ENCODE data around the gene C20orf173. TPM values are rescaled to one million over a fixed set of nuclear protein-coding genes. Genes with fewer than 3 reads are reported as not detected.
"Not testable (repeated sequence)": the region's sequence is repeated elsewhere in the genome, so short reads cannot be mapped to it uniquely, and the experiment has no call there.

The C20orf173 gene
- total RNA-seq, 1 donor from 2014 or later, result not detected

DNA sequence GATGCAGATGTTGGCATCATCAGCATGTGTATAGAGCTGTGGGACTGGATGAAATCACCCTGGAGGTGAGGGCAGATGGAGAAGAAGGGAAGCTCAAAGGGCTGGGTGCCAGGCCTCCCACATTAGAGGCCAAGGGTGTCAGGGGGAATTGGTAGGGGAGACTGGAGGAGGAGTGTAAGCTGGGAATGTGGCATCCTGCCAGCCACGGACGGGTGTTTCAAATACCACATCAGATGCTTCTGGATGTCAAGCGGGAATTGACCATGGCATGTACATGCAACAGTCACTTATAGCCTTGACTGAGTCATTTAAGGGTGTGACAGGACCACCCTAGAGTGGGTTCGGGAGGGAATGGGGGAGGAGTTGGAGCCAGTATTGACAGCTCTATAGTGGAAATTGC, 22.1 kb upstream of the C20orf173 start:
- Histone ChIP-seq H3K27ac (ENCODE audit: low read depth, low read length) (no peak overlapping the region), H4K20me1 (ENCODE audit: insufficient read depth, low read length) (peaks cover 30% of the 10 kb centered on the region), H3K4me3 (ENCODE audit: insufficient read depth, low read depth, low read length) (no peak overlapping the region), H3K9ac (ENCODE audit: low read length) (no peak overlapping the region), H3K9me3 (ENCODE audit: insufficient read depth, low read depth, low read length) (no peaks in the 10 kb centered on the region), H3K27me3 (ENCODE audit: insufficient read depth, low read length) (no peaks in the 10 kb centered on the region), H3K4me2 (ENCODE audit: low read length) (no peak overlapping the region), H3K36me3 (ENCODE audit: insufficient read depth, low read length) (peaks cover 36% of the 10 kb centered on the region), H3K4me1 (ENCODE audit: insufficient read depth, low read length) (no peaks in the 10 kb centered on the region), H3K79me2 (ENCODE audit: insufficient read depth, low read length) (no peaks in the 10 kb centered on the region), H2AFZ (ENCODE audit: low read depth, low read length) (no peak overlapping the region)
- DNase-seq (ENCODE audit: low read depth) (peak; percentile 8), FAIRE-seq (no peak)
- no peak overlapping the region for H3K4me3 Mint-ChIP-seq (ENCODE audit: unreplicated experiment)
- H3K27ac Mint-ChIP-seq (ENCODE audit: unreplicated experiment), result no peak overlapping the region
- no peaks in the 10 kb centered on the region for H3K27me3 Mint-ChIP-seq (ENCODE audit: low read depth, unreplicated experiment)
- H3K4me1 Mint-ChIP-seq (ENCODE audit: low read depth, unreplicated experiment), result peaks cover 3% of the 10 kb centered on the region
- TF ChIP-seq, protein P1, sequence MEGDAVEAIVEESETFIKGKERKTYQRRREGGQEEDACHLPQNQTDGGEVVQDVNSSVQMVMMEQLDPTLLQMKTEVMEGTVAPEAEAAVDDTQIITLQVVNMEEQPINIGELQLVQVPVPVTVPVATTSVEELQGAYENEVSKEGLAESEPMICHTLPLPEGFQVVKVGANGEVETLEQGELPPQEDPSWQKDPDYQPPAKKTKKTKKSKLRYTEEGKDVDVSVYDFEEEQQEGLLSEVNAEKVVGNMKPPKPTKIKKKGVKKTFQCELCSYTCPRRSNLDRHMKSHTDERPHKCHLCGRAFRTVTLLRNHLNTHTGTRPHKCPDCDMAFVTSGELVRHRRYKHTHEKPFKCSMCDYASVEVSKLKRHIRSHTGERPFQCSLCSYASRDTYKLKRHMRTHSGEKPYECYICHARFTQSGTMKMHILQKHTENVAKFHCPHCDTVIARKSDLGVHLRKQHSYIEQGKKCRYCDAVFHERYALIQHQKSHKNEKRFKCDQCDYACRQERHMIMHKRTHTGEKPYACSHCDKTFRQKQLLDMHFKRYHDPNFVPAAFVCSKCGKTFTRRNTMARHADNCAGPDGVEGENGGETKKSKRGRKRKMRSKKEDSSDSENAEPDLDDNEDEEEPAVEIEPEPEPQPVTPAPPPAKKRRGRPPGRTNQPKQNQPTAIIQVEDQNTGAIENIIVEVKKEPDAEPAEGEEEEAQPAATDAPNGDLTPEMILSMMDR (IDR thresholded peaks at IDR 0.05; ENCODE audit: insufficient read depth, low read depth, low read length), result no peak
- no peak for TF ChIP-seq EZH2 (IDR thresholded peaks at IDR 0.05; ENCODE audit: insufficient read depth, low read length)
- no peaks in the 10 kb centered on the region for H3K9me3 Mint-ChIP-seq (ENCODE audit: unreplicated experiment)
- H3K36me3 Mint-ChIP-seq (ENCODE audit: low read depth, unreplicated experiment), result peaks cover 33% of the 10 kb centered on the region

DNA sequence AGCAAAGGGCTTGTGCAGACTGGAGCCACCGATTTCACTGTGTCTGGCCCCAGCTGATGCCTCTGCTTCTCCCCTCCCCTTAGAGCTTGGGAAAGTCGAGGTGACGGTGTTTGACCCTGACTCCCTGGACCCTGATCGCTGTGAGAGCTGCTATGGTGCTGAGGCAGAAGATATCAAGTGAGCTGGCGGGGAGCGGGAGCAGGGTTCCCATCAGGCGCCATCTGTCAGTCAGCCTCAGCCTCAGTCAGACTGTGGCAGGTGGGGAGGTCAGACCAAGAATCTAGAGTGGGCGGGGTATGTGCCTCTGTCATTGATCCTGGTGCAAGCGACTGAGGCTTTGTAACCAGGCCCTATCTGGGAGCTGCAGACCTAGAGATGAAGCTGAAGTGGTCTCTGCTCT, 17.9 kb upstream of the C20orf173 start:
- no peak for FAIRE-seq
- H3K27ac Mint-ChIP-seq (ENCODE audit: unreplicated experiment), result no peak overlapping the region
- no peak overlapping the region for H3K4me2 ChIP-seq (ENCODE audit: low read length)
- H3K79me2 ChIP-seq (ENCODE audit: insufficient read depth, low read length), result peaks cover 6% of the 10 kb centered on the region
- peaks cover 31% of the 10 kb centered on the region for H3K36me3 ChIP-seq (ENCODE audit: insufficient read depth, low read length)
- H3K27me3 Mint-ChIP-seq (ENCODE audit: low read depth, unreplicated experiment), result no peaks in the 10 kb centered on the region
- no peak for TF ChIP-seq EZH2 (IDR thresholded peaks at IDR 0.05; ENCODE audit: insufficient read depth, low read length)
- TF ChIP-seq, protein P1 (IDR thresholded peaks at IDR 0.05; ENCODE audit: insufficient read depth, low read depth, low read length), result no peak
- peaks cover 13% of the 10 kb centered on the region for H4K20me1 ChIP-seq (ENCODE audit: insufficient read depth, low read length)
- H3K27me3 ChIP-seq (ENCODE audit: insufficient read depth, low read length), result no peaks in the 10 kb centered on the region
- no peaks in the 10 kb centered on the region for H3K4me1 Mint-ChIP-seq (ENCODE audit: low read depth, unreplicated experiment)
- H3K4me3 Mint-ChIP-seq (ENCODE audit: unreplicated experiment), result no peak overlapping the region
- H3K4me1 ChIP-seq (ENCODE audit: insufficient read depth, low read length), result peaks cover 5% of the 10 kb centered on the region
- no peaks in the 10 kb centered on the region for H3K9me3 Mint-ChIP-seq (ENCODE audit: unreplicated experiment)
- H3K36me3 Mint-ChIP-seq (ENCODE audit: low read depth, unreplicated experiment), result peaks cover 20% of the 10 kb centered on the region
- no peak for DNase-seq (ENCODE audit: low read depth)
- no peak overlapping the region for H3K9ac ChIP-seq (ENCODE audit: low read length)
- no peak overlapping the region for H2AFZ ChIP-seq (ENCODE audit: low read depth, low read length)
- H3K27ac ChIP-seq (ENCODE audit: low read depth, low read length), result no peak overlapping the region
- no peak overlapping the region for H3K4me3 ChIP-seq (ENCODE audit: insufficient read depth, low read depth, low read length)
- no peaks in the 10 kb centered on the region for H3K9me3 ChIP-seq (ENCODE audit: insufficient read depth, low read depth, low read length)

DNA sequence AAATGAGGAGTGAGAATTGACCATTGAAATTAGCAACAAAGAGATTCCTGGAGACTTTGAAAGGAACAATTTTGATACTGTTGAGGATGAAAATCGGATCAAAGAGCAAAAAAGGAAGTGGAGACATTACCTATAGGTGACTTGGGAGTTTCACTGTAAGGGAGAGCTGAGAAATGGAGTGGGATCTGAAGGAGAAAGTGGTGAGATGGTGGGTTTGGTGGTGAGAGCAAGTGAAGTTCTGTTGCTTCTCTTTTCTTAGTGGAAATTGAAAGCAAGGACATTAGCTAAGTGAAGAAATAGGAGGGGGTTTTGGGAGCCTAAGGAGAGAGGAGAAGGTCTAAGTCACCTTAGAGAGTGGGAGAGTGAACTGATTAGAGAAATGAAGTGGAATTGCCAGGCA, 16.7 kb upstream of the C20orf173 start:
- H3K4me3 Mint-ChIP-seq (ENCODE audit: unreplicated experiment), result no peak overlapping the region
- Histone ChIP-seq H4K20me1 (ENCODE audit: insufficient read depth, low read length) (peaks cover under 1% of the 10 kb centered on the region), H3K36me3 (ENCODE audit: insufficient read depth, low read length) (peaks cover 24% of the 10 kb centered on the region), H3K4me3 (ENCODE audit: insufficient read depth, low read depth, low read length) (no peak overlapping the region), H3K9me3 (ENCODE audit: insufficient read depth, low read depth, low read length) (no peaks in the 10 kb centered on the region), H3K27me3 (ENCODE audit: insufficient read depth, low read length) (no peaks in the 10 kb centered on the region), H3K9ac (ENCODE audit: low read length) (no peak overlapping the region), H2AFZ (ENCODE audit: low read depth, low read length) (no peak overlapping the region), H3K4me2 (ENCODE audit: low read length) (no peak overlapping the region), H3K4me1 (ENCODE audit: insufficient read depth, low read length) (peaks cover 11% of the 10 kb centered on the region), H3K27ac (ENCODE audit: low read depth, low read length) (no peak overlapping the region), H3K79me2 (ENCODE audit: insufficient read depth, low read length) (peaks cover 10% of the 10 kb centered on the region)
- H3K36me3 Mint-ChIP-seq (ENCODE audit: low read depth, unreplicated experiment), result peaks cover 20% of the 10 kb centered on the region
- H3K4me1 Mint-ChIP-seq (ENCODE audit: low read depth, unreplicated experiment), result peaks cover under 1% of the 10 kb centered on the region
- no peaks in the 10 kb centered on the region for H3K27me3 Mint-ChIP-seq (ENCODE audit: low read depth, unreplicated experiment)
- no peak for TF ChIP-seq EZH2 (IDR thresholded peaks at IDR 0.05; ENCODE audit: insufficient read depth, low read length)
- TF ChIP-seq, protein P1 (IDR thresholded peaks at IDR 0.05; ENCODE audit: insufficient read depth, low read depth, low read length), result no peak
- no peaks in the 10 kb centered on the region for H3K9me3 Mint-ChIP-seq (ENCODE audit: unreplicated experiment)
- DNase-seq (ENCODE audit: low read depth) (no peak), FAIRE-seq (no peak)
- H3K27ac Mint-ChIP-seq (ENCODE audit: unreplicated experiment), result no peak overlapping the region

DNA sequence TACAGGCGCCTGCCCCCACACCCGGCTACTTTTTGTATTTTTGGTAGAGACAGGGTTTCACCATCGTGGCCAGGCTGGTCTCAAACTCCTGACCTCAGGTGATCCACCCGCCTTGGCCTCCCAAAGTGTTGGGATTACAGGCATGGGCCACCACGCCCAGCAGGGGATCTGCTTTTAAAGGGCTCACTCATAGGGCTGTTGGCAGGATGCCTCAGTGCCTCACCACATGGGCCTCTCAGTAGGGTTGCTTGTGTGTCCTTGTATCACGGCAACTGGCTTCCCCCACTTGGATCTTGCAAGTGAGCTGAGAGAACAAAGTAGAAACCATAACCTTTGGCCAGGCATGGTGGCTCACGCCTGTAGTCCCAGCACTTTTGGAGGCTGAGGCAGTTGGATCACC, 15.5 kb upstream of the C20orf173 start:
- not testable (repeated sequence) for H3K27me3 ChIP-seq (ENCODE audit: insufficient read depth, low read length); H3K79me2 ChIP-seq (ENCODE audit: insufficient read depth, low read length); H3K4me2 ChIP-seq (ENCODE audit: low read length); H3K27ac Mint-ChIP-seq (ENCODE audit: unreplicated experiment); H3K27ac ChIP-seq (ENCODE audit: low read depth, low read length); H3K27me3 Mint-ChIP-seq (ENCODE audit: low read depth, unreplicated experiment); H4K20me1 ChIP-seq (ENCODE audit: insufficient read depth, low read length); H3K9ac ChIP-seq (ENCODE audit: low read length); H3K4me3 ChIP-seq (ENCODE audit: insufficient read depth, low read depth, low read length); H3K4me1 Mint-ChIP-seq (ENCODE audit: low read depth, unreplicated experiment); H2AFZ ChIP-seq (ENCODE audit: low read depth, low read length); FAIRE-seq; H3K9me3 ChIP-seq (ENCODE audit: insufficient read depth, low read depth, low read length); H3K4me3 Mint-ChIP-seq (ENCODE audit: unreplicated experiment); H3K9me3 Mint-ChIP-seq (ENCODE audit: unreplicated experiment)
- Histone ChIP-seq H3K36me3 (ENCODE audit: insufficient read depth, low read length) (peaks cover 20% of the 10 kb centered on the region), H3K4me1 (ENCODE audit: insufficient read depth, low read length) (peaks cover 11% of the 10 kb centered on the region)
- H3K36me3 Mint-ChIP-seq (ENCODE audit: low read depth, unreplicated experiment), result peaks cover 18% of the 10 kb centered on the region
- DNase-seq (ENCODE audit: low read depth), result peak; percentile 7

Measured in astrocyte (in vitro differentiated cells and primary cell).